NOMO-1 treated with dmso at 0.1 percent for 144 hours (cell line): ENCODE results near the gene PCGF2.

Experiments
- DNase-seq: peaks from one replicate; lab custom pipeline; 2025; ENCODE audit not compliant: unreplicated experiment; lab: John Stamatoyannopoulos, UW

Gene PCGF2

GRCh38 chr17:38751808-38752307, 3.7 kb upstream of the PCGF2 start:
- peak; percentile 46 for DNase-seq

GRCh38 chr17:38751144-38751807, 3.1 kb upstream of the PCGF2 start:
- DNase-seq, result no peak

GRCh38 chr17:38750312-38751121, 2.4 kb upstream of the PCGF2 start:
- no peak for DNase-seq

DNA sequence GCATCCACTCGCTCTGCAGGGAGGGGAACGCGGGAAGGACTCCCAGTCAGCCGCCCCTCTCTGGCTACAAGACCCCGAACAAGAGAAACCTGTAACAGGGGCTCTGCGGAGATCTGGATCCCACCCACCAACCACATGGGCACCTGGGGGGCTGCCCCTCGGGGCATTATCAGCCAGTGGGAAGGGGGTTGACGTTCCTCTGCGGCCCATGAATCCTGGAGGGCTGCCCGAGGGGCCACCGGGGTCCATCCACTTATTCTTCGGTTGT, 1.8 kb upstream of the PCGF2 start:
- no peak for DNase-seq

DNA sequence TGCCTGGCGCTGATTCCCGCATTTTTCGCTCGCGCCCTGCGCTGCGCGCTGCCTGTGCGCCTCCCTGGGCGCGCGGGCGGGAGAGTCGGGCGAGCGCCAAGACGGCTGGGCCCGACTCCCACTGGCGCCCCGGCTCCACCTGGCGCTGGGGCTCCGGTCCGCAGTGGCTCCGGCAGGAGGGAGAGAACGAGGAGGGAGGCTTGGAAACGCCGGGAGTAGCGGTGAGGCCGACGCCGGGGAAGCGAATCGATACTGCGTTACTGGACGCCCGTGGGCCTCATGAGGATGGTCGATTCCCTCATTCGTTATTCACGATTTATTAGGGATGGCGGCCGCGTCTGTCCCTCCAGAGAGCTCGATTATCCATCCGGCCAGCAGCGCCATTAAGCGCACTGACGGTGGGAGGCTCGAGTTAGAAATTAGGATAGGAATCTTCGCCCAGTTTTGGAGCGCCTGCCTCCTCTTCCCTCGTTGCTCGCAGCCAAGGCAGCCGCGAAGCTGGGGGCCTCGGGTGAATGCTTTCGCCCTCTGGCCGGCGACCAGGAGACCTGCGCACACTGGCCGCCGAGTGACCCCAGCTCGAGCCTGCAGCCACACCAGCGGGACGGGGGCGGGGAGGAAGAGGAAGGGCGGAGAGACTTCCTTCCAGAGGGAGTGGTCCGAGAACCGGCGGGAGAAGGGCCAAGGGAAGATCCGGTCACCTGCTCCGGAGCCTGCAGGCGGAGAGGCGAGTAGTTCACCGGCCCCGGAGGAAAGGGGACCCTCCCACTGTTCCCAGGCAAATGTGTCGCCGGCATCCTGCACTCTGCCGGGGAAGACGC, 1.3 kb upstream of the PCGF2 start:
- DNase-seq, result no peak

DNA sequence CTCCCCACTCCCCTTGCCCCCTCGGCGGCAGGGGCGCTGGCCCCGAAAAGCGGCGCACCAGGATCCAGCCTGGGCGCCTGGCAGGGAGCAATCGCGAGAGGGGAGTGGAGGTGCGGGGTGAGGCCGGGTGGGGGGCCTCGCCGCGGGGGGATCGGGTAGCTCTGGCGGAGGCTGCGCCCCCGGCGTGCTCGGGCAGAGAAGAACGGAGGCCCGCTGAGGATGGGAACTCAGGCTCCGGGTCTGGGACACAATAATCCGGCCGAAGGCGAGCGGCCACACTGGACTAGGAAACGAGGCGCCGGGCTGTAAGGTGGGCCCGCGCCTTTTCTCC, 721 bp upstream of the PCGF2 start:
- no peak for DNase-seq

DNA sequence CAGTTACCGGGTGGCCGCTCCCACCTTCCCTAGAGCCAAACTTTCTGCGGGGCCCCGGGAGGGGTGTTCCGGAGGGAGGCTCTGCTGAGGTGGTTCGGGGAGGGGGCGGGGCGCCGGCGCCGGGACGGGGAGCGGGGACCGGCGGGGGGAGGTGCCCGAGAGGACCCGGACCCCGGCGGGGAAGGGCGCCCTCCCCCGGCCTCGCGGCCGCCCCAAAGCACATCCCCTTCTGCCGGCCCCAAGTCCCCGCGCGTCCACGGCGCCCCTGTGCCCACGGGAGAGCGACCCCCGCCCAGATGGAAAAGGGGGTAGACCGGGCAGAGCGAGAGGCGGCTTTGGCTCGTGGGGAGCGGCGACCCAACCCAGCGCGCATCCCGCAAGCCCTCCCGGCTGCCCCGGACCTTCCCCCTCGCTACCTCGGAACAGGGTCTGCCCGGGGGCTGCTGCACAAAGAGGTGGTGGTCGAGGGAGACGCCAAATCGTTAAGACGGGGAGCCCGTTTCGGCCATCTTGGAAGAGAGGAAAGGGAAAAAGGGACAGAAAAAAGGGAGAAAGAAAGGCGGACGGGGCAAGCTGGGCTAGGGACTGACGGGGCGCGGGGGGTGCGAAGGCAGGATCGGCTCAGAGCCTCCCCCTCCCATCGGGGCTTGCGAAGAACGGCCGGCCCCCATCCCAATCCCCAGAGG, 530 bp downstream of the PCGF2 start:
- DNase-seq, result no peak

DNA sequence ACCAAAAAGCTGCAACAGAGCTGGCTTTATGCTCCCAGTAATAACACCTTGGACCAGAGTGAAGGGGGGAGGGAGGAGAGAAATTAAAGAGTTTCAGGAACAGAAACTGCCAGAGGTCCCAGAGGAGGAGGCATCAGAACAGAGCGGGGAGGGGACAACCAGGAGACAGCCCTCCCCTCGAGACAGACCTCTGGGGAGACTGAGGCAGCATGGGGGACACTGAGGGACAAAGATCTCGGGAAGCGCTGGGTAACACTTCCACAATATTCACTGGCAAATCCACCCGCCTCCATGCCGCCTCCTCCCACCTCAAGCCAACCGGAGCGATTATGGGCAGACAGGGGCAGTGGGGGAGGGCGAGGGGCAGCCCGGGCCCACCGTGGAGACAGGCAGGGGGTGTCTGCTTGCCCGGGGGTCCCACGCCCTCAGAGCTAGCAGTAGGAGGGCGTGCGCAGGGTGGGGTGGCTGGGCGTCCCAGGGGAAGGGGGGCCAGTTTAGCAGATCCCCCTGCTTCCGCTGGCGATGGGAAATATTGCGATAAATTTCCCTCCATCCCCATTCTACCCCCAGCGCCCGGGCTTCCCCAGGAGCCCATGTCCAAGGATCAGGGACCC, 1.2 kb downstream of the PCGF2 start:
- no peak for DNase-seq

GRCh38 chr17:38746004-38746848, 1.9 kb downstream of the PCGF2 start:
- DNase-seq, result no peak

- DNase-seq, result no peak
Measured at GRCh38 chr17:38745545-38745944, 2.6 kb downstream of the PCGF2 start.

- DNase-seq, result no peak
Measured at GRCh38 chr17:38743556-38744171, 4.5 kb downstream of the PCGF2 start.

DNA sequence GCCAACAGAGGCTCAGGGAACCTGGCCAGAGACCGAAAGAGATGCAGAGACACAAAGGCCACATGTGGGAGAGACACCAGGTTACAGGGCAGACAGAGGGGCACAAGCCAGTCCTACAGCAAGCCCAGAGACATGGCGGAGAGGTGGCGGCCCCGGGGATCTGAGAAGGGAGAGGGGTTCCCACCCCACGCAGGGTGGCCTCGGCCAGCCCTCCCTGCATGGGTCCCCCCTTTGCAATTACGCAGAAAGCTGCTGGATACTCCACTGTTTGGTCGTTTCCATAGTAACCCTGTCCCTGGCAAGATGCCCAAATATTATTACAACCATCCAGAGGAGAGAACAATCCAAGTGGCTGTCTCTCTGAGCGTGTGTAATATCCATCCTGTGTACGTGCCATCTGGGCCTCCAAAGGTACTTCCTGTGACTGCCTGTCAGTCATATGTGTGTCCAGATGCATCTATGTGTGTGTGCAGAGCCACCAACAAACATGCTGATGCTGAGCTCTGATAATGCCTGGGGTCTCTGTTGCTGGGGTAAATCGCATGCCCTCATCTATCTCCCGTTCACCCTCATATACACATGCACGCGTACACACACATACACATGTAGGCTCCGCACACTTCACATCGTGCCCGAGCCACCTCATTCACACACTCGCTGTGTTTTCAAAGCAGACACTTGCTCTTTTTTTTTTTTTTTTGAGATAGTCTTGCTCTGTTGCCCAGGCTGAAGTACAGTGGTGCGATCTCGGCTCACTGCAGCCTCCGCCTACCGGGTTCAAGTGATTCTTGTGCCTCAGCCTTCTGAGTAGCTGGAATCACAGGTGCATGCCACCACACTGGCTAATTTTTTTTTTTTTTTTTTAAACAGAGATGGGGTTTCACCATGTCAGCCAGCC, 5.5 kb downstream of the PCGF2 start:
- DNase-seq, result no peak

- no peak for DNase-seq
Measured at GRCh38 chr17:38741921-38742410, 6.2 kb downstream of the PCGF2 start.

DNA sequence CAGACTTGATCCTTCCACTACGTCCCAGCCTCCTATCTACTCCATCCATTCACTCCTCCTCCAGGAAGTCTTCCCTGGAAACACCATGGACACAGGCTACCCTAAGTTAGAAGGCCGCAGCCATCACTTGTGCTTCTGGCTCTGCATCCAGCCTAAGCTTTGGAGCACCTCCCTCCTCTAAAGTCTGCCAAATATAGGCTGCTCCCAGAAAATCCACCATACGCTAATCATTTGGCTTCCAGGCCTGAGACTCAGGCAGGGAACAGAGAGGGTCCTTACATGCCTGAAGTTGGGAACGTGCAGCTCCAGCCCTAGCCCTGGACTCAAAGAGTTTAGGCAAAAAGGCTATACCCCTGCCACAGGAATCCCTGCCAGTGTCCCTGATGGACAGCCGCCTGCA, 6.7 kb downstream of the PCGF2 start:
- no peak for DNase-seq

DNA sequence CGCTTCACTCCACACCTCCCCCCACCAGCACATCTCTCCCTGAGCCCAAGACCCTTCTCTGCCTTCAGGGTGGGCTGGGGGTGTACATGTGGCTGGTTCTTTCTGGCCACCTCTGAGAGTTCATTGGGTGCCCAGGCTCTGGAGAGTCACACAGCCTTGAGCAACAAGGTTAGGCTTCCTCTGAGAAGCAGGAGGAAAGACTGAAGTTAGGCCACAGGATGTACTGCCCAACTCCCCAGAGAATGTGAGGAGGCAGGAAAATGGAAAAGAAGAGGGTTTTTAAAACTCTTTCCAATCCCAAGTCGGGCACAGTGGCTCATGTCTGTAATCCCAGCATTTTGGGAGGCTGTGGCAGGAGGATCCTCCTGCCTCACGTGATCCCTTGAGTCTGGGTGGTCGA, 7.3 kb downstream of the PCGF2 start:
- no peak for DNase-seq

GRCh38 chr17:38740044-38740443, 8.1 kb downstream of the PCGF2 start:
- no peak for DNase-seq

- DNase-seq, result no peak
Measured at GRCh38 chr17:38739305-38739704, 8.8 kb downstream of the PCGF2 start.

DNA sequence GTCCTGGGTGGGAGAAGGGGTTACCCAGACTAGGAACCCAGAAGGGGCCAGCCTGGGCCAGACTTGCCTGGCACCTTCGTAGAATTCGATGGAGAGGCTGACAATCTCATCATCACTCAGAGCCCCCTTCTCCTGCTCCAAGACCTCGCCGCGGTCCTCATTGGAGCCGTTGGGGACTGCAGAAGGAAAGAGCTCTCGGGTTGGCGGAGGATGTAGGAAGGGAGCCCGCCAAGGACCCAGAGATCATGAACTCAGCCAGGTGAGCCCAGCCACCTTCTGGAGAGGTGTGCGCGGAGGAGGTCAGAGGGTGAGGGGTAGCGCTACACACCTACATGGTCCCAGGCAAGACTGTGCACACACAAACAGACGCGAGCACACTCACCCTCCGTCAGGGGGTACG, 9.4 kb downstream of the PCGF2 start:
- no peak for DNase-seq
